Measurements from ENCODE around the gene NIN.

- TF ChIP-seq POLR2A (IDR thresholded peaks at IDR 0.05; ENCODE audit: low read length), result no peak
- no peak for TF ChIP-seq GATA1 (IDR thresholded peaks at IDR 0.05; ENCODE audit: low read depth, low read length)
These were observed 6.3 kb upstream of the NIN start for GRCh38 chr14:50837271-50837670.

All from erythroblast (primary cell).